Keratinocyte (primary cell): ENCODE measurements around the gene RB1. TPM values are rescaled to one million over a fixed set of nuclear protein-coding genes. Genes with fewer than 3 reads are reported as not detected.

Source experiments
- DNase-seq: peaks from one replicate; pipeline ENCODE4 v3.0.0-alpha.2; 2011; ENCODE audit warnings: low read depth, missing footprints, low spot score
- FAIRE-seq: peaks from 2 replicates; lab custom pipeline; 2011; peaks lifted over from hg19 to GRCh38; lab: Jason Lieb, UNC
- H2AFZ ChIP-seq: 2 replicates; pipeline ENCODE4 v1.6.0; 2012; ENCODE audit warnings: low read length, control low read depth, inconsistent platforms; ENCODE audit not compliant: control insufficient read depth
- H3K27ac ChIP-seq: 2 replicates; pipeline ENCODE4 v1.5.1; 2011; ENCODE audit warnings: low read length; ENCODE audit not compliant: control insufficient read depth, insufficient read depth
- H3K27me3 ChIP-seq: 3 replicates; pipeline ENCODE4 v1.6.0; 2011; ENCODE audit warnings: low read length; ENCODE audit not compliant: control insufficient read depth, insufficient read depth; ENCODE audit errors: extremely low read depth
- H3K36me3 ChIP-seq, 2 experiments: 2 replicates in 1 of 2; 3 replicates in 1 of 2; pipeline ENCODE4 v1.5.1; 2011; ENCODE audit warnings: low read length in 2 of 2, mild to moderate bottlenecking in 1 of 2; ENCODE audit not compliant: control insufficient read depth in 2 of 2, insufficient read depth in 2 of 2; ENCODE audit errors: extremely low read depth in 1 of 2
- H3K4me1 ChIP-seq: 3 replicates; pipeline ENCODE4 v1.5.1; 2011; ENCODE audit warnings: low read length; ENCODE audit not compliant: control insufficient read depth, insufficient read depth; ENCODE audit errors: extremely low read depth
- H3K4me2 ChIP-seq: 3 replicates; pipeline ENCODE4 v1.6.0; 2011; ENCODE audit warnings: low read depth, low read length; ENCODE audit not compliant: control insufficient read depth, insufficient read depth; ENCODE audit errors: extremely low read depth
- H3K4me3 ChIP-seq, 3 experiments: fragments of 200-600 bp in 1 of 3; sonication (generic) in 1 of 3; 2 replicates in 2 of 3; 3 replicates in 1 of 3; pipeline ENCODE4 v1.5.1; 2011 to 2016; ENCODE audit warnings: low read length in 3 of 3, mild to moderate bottlenecking in 3 of 3, control low read depth in 2 of 3, inconsistent platforms in 1 of 3, low read depth in 1 of 3, mixed read lengths in 1 of 3, mixed run types in 1 of 3, moderate library complexity in 1 of 3; ENCODE audit not compliant: control insufficient read depth in 2 of 3, insufficient read depth in 2 of 3; ENCODE audit errors: extremely low read depth in 1 of 3
- H3K79me2 ChIP-seq: 2 replicates; pipeline ENCODE4 v1.6.0; 2012; ENCODE audit warnings: low read length; ENCODE audit not compliant: control insufficient read depth, insufficient read depth
- H3K9ac ChIP-seq: 3 replicates; pipeline ENCODE4 v1.6.0; 2011; ENCODE audit warnings: low read length; ENCODE audit not compliant: control insufficient read depth, insufficient read depth; ENCODE audit errors: extremely low read depth
- H3K9me1 ChIP-seq: 3 replicates; pipeline ENCODE4 v1.6.0; 2011; ENCODE audit warnings: low read length; ENCODE audit not compliant: control insufficient read depth, insufficient read depth; ENCODE audit errors: extremely low read depth
- H3K9me3 ChIP-seq: 2 replicates; pipeline ENCODE4 v1.5.1; 2012; ENCODE audit warnings: low read depth, low read length; ENCODE audit not compliant: control insufficient read depth
- H4K20me1 ChIP-seq: 3 replicates; pipeline ENCODE4 v1.6.0; 2011; ENCODE audit warnings: low read length; ENCODE audit not compliant: control insufficient read depth, insufficient read depth; ENCODE audit errors: extremely low read depth
- CTCF ChIP-seq, 3 experiments: IDR thresholded peaks in 1 of 3; conservative IDR thresholded peaks in 1 of 3; optimal IDR thresholded peaks in 1 of 3; 2 replicates in 2 of 3; 3 replicates in 1 of 3; pipeline versions ENCODE3 to v1.5.1; 2011; ENCODE audit warnings: low read length in 3 of 3, mild to moderate bottlenecking in 3 of 3, moderate library complexity in 2 of 3, control low read depth in 1 of 3, inconsistent platforms in 1 of 3; ENCODE audit not compliant: insufficient read depth in 2 of 3; ENCODE audit errors: extremely low read depth in 1 of 3
- EZH2 ChIP-seq: IDR thresholded peaks from one replicate; pipeline ENCODE4 v1.6.1; 2012; ENCODE audit warnings: inconsistent platforms, mild to moderate bottlenecking, low read length, moderate library complexity
- dilution Hi-C: fragments of 300-500 bp; cut with MboI; formaldehyde crosslinking; loops from one replicate; pipeline ENCODE4 v1.7.0; 2020; ENCODE audit warnings: low sequenced_read_pairs; ENCODE audit not compliant: extremely low pct_ligation_motif_present
- polyA plus RNA-seq, 5 experiments: library from polyadenylated mRNA; depleted of rRNA in 3 of 5; stranded (reverse) in 3 of 5; stranded (forward) in 1 of 5; unstranded in 1 of 5; fragments of >200 nt; gene quantifications; 1 replicate in 1 of 5; 2 replicates in 3 of 5; 3 replicates in 1 of 5; pipeline versions ENCODE4 v1.2.1 to v1.2.3, GENCODE V29; 2011 to 2012; ENCODE audit warnings: missing spikeins in 2 of 5, low read depth in 1 of 5, low replicate concordance in 1 of 5

Gene RB1
- polyA plus RNA-seq, 1 donor (not counting 4 experiments of a cell fraction or from before 2014, with no cell fraction given): 22.4 TPM

GRCh38 chr13:48483575-48483974, 180.0 kb downstream of the RB1 start:
- Histone ChIP-seq H3K36me3 (peaks cover 2 to 4% of the 10 kb centered on the region in 2 experiments), H4K20me1 (no peaks in the 10 kb centered on the region), H3K4me1 (peaks cover 3% of the 10 kb centered on the region), H2AFZ (no peak overlapping the region), H3K4me3 (no peak overlapping the region), H3K9me1 (no peaks in the 10 kb centered on the region), H3K9ac (no peak overlapping the region), H3K9me3 (no peaks in the 10 kb centered on the region), H3K79me2 (no peaks in the 10 kb centered on the region), H3K4me2 (no peak overlapping the region), H3K27me3 (no peaks in the 10 kb centered on the region), H3K27ac (no peak overlapping the region)
- dilution Hi-C loops: no loop called here
- DNase-seq (no peak), FAIRE-seq (no peak)
- no peak for TF ChIP-seq EZH2
- TF ChIP-seq CTCF (optimal IDR thresholded peaks at IDR 0.05 in 1 of 3, IDR thresholded peaks at IDR 0.05 in 1 of 3, conservative IDR thresholded peaks at IDR 0.05 in 1 of 3; ENCODE audit: extremely low read depth in 1 of 3, insufficient read depth in 2 of 3, low read length in 3 of 3): no peak

GRCh38 chr13:48485432-48485831, 181.9 kb downstream of the RB1 start:
- Histone ChIP-seq H3K36me3 (no peaks in the 10 kb centered on the region), H3K79me2 (no peaks in the 10 kb centered on the region), H3K9ac (no peak overlapping the region), H3K4me2 (no peak overlapping the region), H3K27me3 (no peaks in the 10 kb centered on the region), H4K20me1 (no peaks in the 10 kb centered on the region), H3K27ac (no peak overlapping the region), H3K9me1 (no peaks in the 10 kb centered on the region), H3K9me3 (no peaks in the 10 kb centered on the region), H2AFZ (no peak overlapping the region), H3K4me1 (peaks cover 3% of the 10 kb centered on the region), H3K4me3 (no peak overlapping the region)
- TF ChIP-seq EZH2 (no peak), CTCF (optimal IDR thresholded peaks at IDR 0.05 in 1 of 3, IDR thresholded peaks at IDR 0.05 in 1 of 3, conservative IDR thresholded peaks at IDR 0.05 in 1 of 3; ENCODE audit: extremely low read depth in 1 of 3, insufficient read depth in 2 of 3, low read length in 3 of 3) (no peak)
- dilution Hi-C loops: no loop called here
- DNase-seq (no peak), FAIRE-seq (no peak)
